Astrocyte (in vitro differentiated cells and primary cell): ENCODE data around the gene LMO7. TPM values are rescaled to one million over a fixed set of nuclear protein-coding genes. Genes with fewer than 3 reads are reported as not detected.

Experiments
- DNase-seq: peaks from one replicate; pipeline ENCODE4 v3.0.0-alpha.2; 2010; ENCODE audit warnings: low read depth
- FAIRE-seq: peaks from 2 replicates; lab custom pipeline; 2011; peaks lifted over from hg19 to GRCh38; lab: Jason Lieb, UNC
- H2AFZ ChIP-seq: 2 replicates; pipeline ENCODE4 v1.6.0; 2012; ENCODE audit warnings: low read depth, low read length, inconsistent platforms
- H3K27ac ChIP-seq: 2 replicates; pipeline ENCODE4 v1.5.1; 2011; ENCODE audit warnings: low read depth, low read length, inconsistent platforms
- H3K27me3 ChIP-seq: 2 replicates; pipeline ENCODE4 v1.6.0; 2011; ENCODE audit warnings: low read length, inconsistent platforms; ENCODE audit not compliant: insufficient read depth
- H3K36me3 ChIP-seq: 2 replicates; pipeline ENCODE4 v1.5.1; 2011; ENCODE audit warnings: low read length, inconsistent platforms; ENCODE audit not compliant: insufficient read depth
- H3K4me1 ChIP-seq: 2 replicates; pipeline ENCODE4 v1.5.1; 2011; ENCODE audit warnings: low read length, inconsistent platforms; ENCODE audit not compliant: insufficient read depth
- H3K4me2 ChIP-seq: 2 replicates; pipeline ENCODE4 v1.6.0; 2012; ENCODE audit warnings: low read length, inconsistent platforms
- H3K4me3 ChIP-seq: 2 replicates; pipeline ENCODE4 v1.5.1; 2011; ENCODE audit warnings: low read depth, mild to moderate bottlenecking, low read length, inconsistent platforms; ENCODE audit not compliant: insufficient read depth
- H3K79me2 ChIP-seq: 2 replicates; pipeline ENCODE4 v1.6.0; 2012; ENCODE audit warnings: mild to moderate bottlenecking, low read length, inconsistent platforms; ENCODE audit not compliant: insufficient read depth
- H3K9ac ChIP-seq: 2 replicates; pipeline ENCODE4 v1.6.0; 2012; ENCODE audit warnings: mild to moderate bottlenecking, low read length, inconsistent platforms
- H3K9me3 ChIP-seq: 2 replicates; pipeline ENCODE4 v1.5.1; 2012; ENCODE audit warnings: low read depth, mild to moderate bottlenecking, low read length, inconsistent platforms; ENCODE audit not compliant: insufficient read depth
- H4K20me1 ChIP-seq: 2 replicates; pipeline ENCODE4 v1.6.0; 2012; ENCODE audit warnings: low read length, inconsistent platforms; ENCODE audit not compliant: insufficient read depth
- H3K27ac Mint-ChIP-seq: one replicate; pipeline ENCODE4 v1.8.0; 2021; ENCODE audit warnings: mild to moderate bottlenecking, mixed read lengths; ENCODE audit not compliant: unreplicated experiment
- H3K27me3 Mint-ChIP-seq: one replicate; pipeline ENCODE4 v1.8.0; 2021; ENCODE audit warnings: low read depth, mixed read lengths; ENCODE audit not compliant: unreplicated experiment
- H3K36me3 Mint-ChIP-seq: one replicate; pipeline ENCODE4 v1.8.0; 2021; ENCODE audit warnings: low read depth, mixed read lengths; ENCODE audit not compliant: unreplicated experiment
- H3K4me1 Mint-ChIP-seq: one replicate; pipeline ENCODE4 v1.8.0; 2021; ENCODE audit warnings: low read depth, mixed read lengths; ENCODE audit not compliant: unreplicated experiment
- H3K4me3 Mint-ChIP-seq: one replicate; pipeline ENCODE4 v1.8.0; 2021; ENCODE audit warnings: mild to moderate bottlenecking, moderate library complexity, mixed read lengths; ENCODE audit not compliant: unreplicated experiment
- H3K9me3 Mint-ChIP-seq: one replicate; pipeline ENCODE4 v1.8.0; 2021; ENCODE audit warnings: mild to moderate bottlenecking, mixed read lengths; ENCODE audit not compliant: unreplicated experiment
- EZH2 ChIP-seq: IDR thresholded peaks from 2 replicates; pipeline ENCODE4 v1.6.1; 2012; ENCODE audit warnings: mild to moderate bottlenecking, low read length, inconsistent platforms; ENCODE audit not compliant: insufficient read depth
- total RNA-seq: library from RNA; stranded (reverse); gene quantifications from 2 replicates; pipeline ENCODE4 v1.2.1, GENCODE V29; 2021
- TF ChIP-seq, protein P1 (sequence below): IDR thresholded peaks from 2 replicates; pipeline ENCODE4 v1.5.1; 2011; ENCODE audit warnings: low read depth, mild to moderate bottlenecking, inconsistent platforms, low read length, moderate library complexity; ENCODE audit not compliant: insufficient read depth

LMO7 gene
- total RNA-seq, 1 donor from 2014 or later = 52.2 TPM

- no peak for FAIRE-seq
- Histone ChIP-seq H3K9ac (no peak overlapping the region), H3K4me1 (no peaks in the 10 kb centered on the region), H3K36me3 (peaks cover 68% of the 10 kb centered on the region), H4K20me1 (peaks cover 3% of the 10 kb centered on the region), H3K9me3 (no peaks in the 10 kb centered on the region), H3K79me2 (peaks cover 4% of the 10 kb centered on the region), H3K4me2 (no peak overlapping the region), H2AFZ (no peak overlapping the region), H3K27ac (no peak overlapping the region), H3K27me3 (no peaks in the 10 kb centered on the region), H3K4me3 (no peak overlapping the region)
- TF ChIP-seq, protein P1, sequence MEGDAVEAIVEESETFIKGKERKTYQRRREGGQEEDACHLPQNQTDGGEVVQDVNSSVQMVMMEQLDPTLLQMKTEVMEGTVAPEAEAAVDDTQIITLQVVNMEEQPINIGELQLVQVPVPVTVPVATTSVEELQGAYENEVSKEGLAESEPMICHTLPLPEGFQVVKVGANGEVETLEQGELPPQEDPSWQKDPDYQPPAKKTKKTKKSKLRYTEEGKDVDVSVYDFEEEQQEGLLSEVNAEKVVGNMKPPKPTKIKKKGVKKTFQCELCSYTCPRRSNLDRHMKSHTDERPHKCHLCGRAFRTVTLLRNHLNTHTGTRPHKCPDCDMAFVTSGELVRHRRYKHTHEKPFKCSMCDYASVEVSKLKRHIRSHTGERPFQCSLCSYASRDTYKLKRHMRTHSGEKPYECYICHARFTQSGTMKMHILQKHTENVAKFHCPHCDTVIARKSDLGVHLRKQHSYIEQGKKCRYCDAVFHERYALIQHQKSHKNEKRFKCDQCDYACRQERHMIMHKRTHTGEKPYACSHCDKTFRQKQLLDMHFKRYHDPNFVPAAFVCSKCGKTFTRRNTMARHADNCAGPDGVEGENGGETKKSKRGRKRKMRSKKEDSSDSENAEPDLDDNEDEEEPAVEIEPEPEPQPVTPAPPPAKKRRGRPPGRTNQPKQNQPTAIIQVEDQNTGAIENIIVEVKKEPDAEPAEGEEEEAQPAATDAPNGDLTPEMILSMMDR = no peak
- TF ChIP-seq EZH2 = no peak
- H3K4me1 Mint-ChIP-seq = no peaks in the 10 kb centered on the region
- H3K36me3 Mint-ChIP-seq = peaks cover 29% of the 10 kb centered on the region
- no peak for DNase-seq
- H3K27ac Mint-ChIP-seq = no peak overlapping the region
- no peak overlapping the region for H3K4me3 Mint-ChIP-seq
- H3K9me3 Mint-ChIP-seq = no peaks in the 10 kb centered on the region
- H3K27me3 Mint-ChIP-seq = no peaks in the 10 kb centered on the region
Observed at GRCh38 chr13:75847588-75847987, 211.5 kb downstream of the LMO7 start.

GRCh38 chr13:75850916-75851315 lies 214.8 kb downstream of the LMO7 start:
- H3K9me3 Mint-ChIP-seq = no peaks in the 10 kb centered on the region
- no peaks in the 10 kb centered on the region for H3K9me3 ChIP-seq
- no peak overlapping the region for H3K9ac ChIP-seq
- H3K4me1 Mint-ChIP-seq = no peaks in the 10 kb centered on the region
- H4K20me1 ChIP-seq = peaks cover 6% of the 10 kb centered on the region
- peaks cover 68% of the 10 kb centered on the region for H3K36me3 ChIP-seq
- no peak overlapping the region for H3K27ac ChIP-seq
- DNase-seq (no peak), FAIRE-seq (no peak)
- TF ChIP-seq EZH2 = no peak
- TF ChIP-seq, protein P1 = no peak
- H3K79me2 ChIP-seq = no peaks in the 10 kb centered on the region
- no peak overlapping the region for H3K27ac Mint-ChIP-seq
- H3K27me3 Mint-ChIP-seq = no peaks in the 10 kb centered on the region
- no peaks in the 10 kb centered on the region for H3K4me1 ChIP-seq
- no peak overlapping the region for H3K4me2 ChIP-seq
- no peak overlapping the region for H2AFZ ChIP-seq
- H3K4me3 ChIP-seq = no peak overlapping the region
- H3K27me3 ChIP-seq = no peaks in the 10 kb centered on the region
- H3K4me3 Mint-ChIP-seq = no peak overlapping the region
- peaks cover 30% of the 10 kb centered on the region for H3K36me3 Mint-ChIP-seq

DNA sequence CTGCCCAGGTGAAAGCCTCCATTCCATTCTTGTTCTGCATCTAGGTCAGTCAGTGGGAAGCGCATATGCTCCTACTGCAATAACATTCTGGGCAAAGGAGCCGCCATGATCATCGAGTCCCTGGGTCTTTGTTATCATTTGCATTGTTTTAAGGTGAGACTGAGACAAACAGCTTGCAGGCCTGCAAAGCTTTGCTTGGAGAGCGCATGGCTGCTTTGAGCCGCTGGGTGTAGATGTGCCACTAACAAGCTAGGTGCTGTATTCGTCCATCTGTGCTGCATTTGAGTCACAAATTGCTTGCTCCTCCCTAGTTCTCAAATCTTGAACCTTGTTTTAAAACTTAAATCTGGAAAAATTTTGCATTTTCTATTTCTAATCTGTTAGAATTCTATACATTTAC lies 219.1 kb downstream of the LMO7 start:
- Histone ChIP-seq H3K79me2 (no peaks in the 10 kb centered on the region), H3K9ac (no peak overlapping the region), H3K4me1 (no peaks in the 10 kb centered on the region), H3K27ac (no peak overlapping the region), H3K9me3 (no peaks in the 10 kb centered on the region), H3K27me3 (no peaks in the 10 kb centered on the region), H4K20me1 (peaks cover 18% of the 10 kb centered on the region), H3K36me3 (peaks cover 69% of the 10 kb centered on the region), H3K4me2 (no peak overlapping the region), H3K4me3 (no peak overlapping the region), H2AFZ (no peak overlapping the region)
- FAIRE-seq (no peak), DNase-seq (no peak)
- no peak overlapping the region for H3K27ac Mint-ChIP-seq
- no peaks in the 10 kb centered on the region for H3K9me3 Mint-ChIP-seq
- H3K4me3 Mint-ChIP-seq = no peak overlapping the region
- no peaks in the 10 kb centered on the region for H3K4me1 Mint-ChIP-seq
- peaks cover 23% of the 10 kb centered on the region for H3K36me3 Mint-ChIP-seq
- H3K27me3 Mint-ChIP-seq = no peaks in the 10 kb centered on the region
- TF ChIP-seq EZH2 = no peak
